K562 (cell line): ENCODE results near the gene RALGAPB. TPM values are rescaled to one million over a fixed set of nuclear protein-coding genes. Genes with fewer than 3 reads are reported as not detected.
A peak's percentile ranks its signal among the peaks of the same experiment; 100 is the strongest.

Experiments
- ARID1B ChIP-seq: fragments of 450-650 bp; IDR thresholded peaks from 2 replicates; pipeline ENCODE4 v1.6.1; 2016; ENCODE audit warnings: antibody characterized with exemption, mild to moderate bottlenecking, inconsistent platforms
- BCL6 ChIP-seq: fragments of 250-450 bp; sonication (Bioruptor Pico); IDR thresholded peaks from 2 replicates; pipeline ENCODE4 v1.4.0; 2020
- CHD4 ChIP-seq: fragments of 200-600 bp; sonication (generic); IDR thresholded peaks from 3 replicates; pipeline ENCODE4 v1.6.1; 2012; ENCODE audit warnings: low read depth, mild to moderate bottlenecking, mixed read lengths, low read length, inconsistent platforms; ENCODE audit not compliant: insufficient read depth, insufficient replicate concordance, poor library complexity, severe bottlenecking
- CREM ChIP-seq: IDR thresholded peaks from 2 replicates; pipeline ENCODE4 v1.6.1; 2014; ENCODE audit warnings: antibody characterized with exemption, low read depth
- ETV1 ChIP-seq: fragments of 450-650 bp; conservative IDR thresholded peaks from 2 replicates; pipeline ENCODE4 v1.6.1; 2016; ENCODE audit warnings: missing genetic modification characterization, control low read depth, low read depth, missing compliant biosample characterization
- ETV5 ChIP-seq: sonication (generic); formaldehyde crosslinking; IDR thresholded peaks from 2 replicates; pipeline ENCODE4 v1.4.0; 2020; ENCODE audit warnings: low read depth, mild to moderate bottlenecking, missing genetic modification reagents
- FOS ChIP-seq: IDR thresholded peaks from 3 replicates; pipeline ENCODE4 v1.6.1; 2011; ENCODE audit not compliant: insufficient read length; ENCODE audit errors: extremely low read depth
- MEIS2 ChIP-seq: fragments of 450-650 bp; IDR thresholded peaks from 2 replicates; pipeline ENCODE4 v1.6.1; 2014; ENCODE audit warnings: mild to moderate bottlenecking; ENCODE audit not compliant: partially characterized antibody
- NFIX ChIP-seq: fragments of 250-450 bp; sonication (Bioruptor Pico); IDR thresholded peaks from 2 replicates; pipeline ENCODE4 v1.4.0; 2020; ENCODE audit warnings: low read depth, mild to moderate bottlenecking, moderate library complexity
- PRPF4 ChIP-seq: fragments of 200-400 bp; formaldehyde crosslinking; IDR thresholded peaks from one replicate; pipeline ENCODE4 v1.6.1; 2017; ENCODE audit warnings: low read length, low read depth, mild to moderate bottlenecking; ENCODE audit not compliant: insufficient read depth, poor library complexity, severe bottlenecking
- TAF1 ChIP-seq: IDR thresholded peaks from 2 replicates; pipeline ENCODE4 v1.6.1; 2011; ENCODE audit warnings: mild to moderate bottlenecking, low read length, moderate library complexity; ENCODE audit not compliant: insufficient read depth, control insufficient read depth, severe bottlenecking; ENCODE audit errors: extremely low read depth
- TEAD4 ChIP-seq, 2 experiments: sonication (generic) in 1 of 2; formaldehyde crosslinking in 1 of 2; IDR thresholded peaks; 2 replicates each; pipeline versions ENCODE4 v1.6.1 to v1.8.0; 2012 to 2022; ENCODE audit warnings: borderline replicate concordance in 1 of 2, inconsistent platforms in 1 of 2, low read length in 1 of 2, mild to moderate bottlenecking in 1 of 2, missing genetic modification reagents in 1 of 2
- YY1 ChIP-seq, 3 experiments: IDR thresholded peaks; 2 replicates each; pipeline ENCODE4 v1.6.1; 2011; ENCODE audit warnings: low read length in 2 of 3, mild to moderate bottlenecking in 2 of 3, moderate library complexity in 2 of 3, borderline replicate concordance in 1 of 3, control low read depth in 1 of 3, low read depth in 1 of 3; ENCODE audit not compliant: insufficient read depth in 3 of 3, insufficient replicate concordance in 2 of 3, control insufficient read depth in 1 of 3, insufficient read length in 1 of 3; ENCODE audit errors: extremely low read depth in 1 of 3
- ZBTB7A ChIP-seq: IDR thresholded peaks from 2 replicates; pipeline ENCODE4 v1.6.1; 2011; ENCODE audit warnings: low read depth, mild to moderate bottlenecking, low read length, moderate library complexity, borderline replicate concordance; ENCODE audit not compliant: control insufficient read depth
- ZC3H4 ChIP-seq: sonication (generic); formaldehyde crosslinking; IDR thresholded peaks from 2 replicates; pipeline ENCODE4 v1.9.0; 2021; ENCODE audit warnings: missing genetic modification reagents, borderline replicate concordance
- ZEB2 ChIP-seq: fragments of 450-650 bp; IDR thresholded peaks from 2 replicates; pipeline ENCODE4 v1.6.1; 2016
- ZNF165 ChIP-seq: fragments of 250-450 bp; sonication (Bioruptor Pico); IDR thresholded peaks from 2 replicates; pipeline ENCODE4 v1.4.0; 2020; ENCODE audit warnings: borderline replicate concordance
- polyA plus RNA-seq, 8 experiments: library from polyadenylated mRNA; depleted of rRNA in 4 of 8; stranded (reverse) in 5 of 8; unstranded in 3 of 8; fragments of >200 nt; fragmentation: Nextera tagmentation in 2 of 8; fragmentation: Illumina TruSeq in 1 of 8; extraction: Ambion mirVana in 2 of 8; extraction: Trizol in 1 of 8; gene quantifications; 2 replicates each; pipeline versions ENCODE4 v1.2.1 to v1.2.3, GENCODE V29; 2011 to 2014; ENCODE audit warnings: inconsistent platforms in 1 of 8, missing spikeins in 1 of 8
- total RNA-seq, 7 experiments: library from RNA; depleted of rRNA in 6 of 7; stranded (reverse); fragments of >200 nt in 6 of 7; fragmentation: Illumina TruSeq in 2 of 7; extraction: Trizol in 2 of 7; gene quantifications; 2 replicates each; pipeline versions ENCODE4 v1.2.1 to v1.2.3, GENCODE V29; 2011 to 2021; ENCODE audit warnings: low replicate concordance in 1 of 7
- TF ChIP-seq, protein P1 (sequence below): sonication (generic); formaldehyde crosslinking; IDR thresholded peaks from 2 replicates; pipeline ENCODE4 v1.8.0; 2022; ENCODE audit warnings: missing genetic modification reagents, mild to moderate bottlenecking, borderline replicate concordance
- TF ChIP-seq, protein P2 (sequence below), 3 experiments: IDR thresholded peaks in 2 of 3; conservative IDR thresholded peaks in 1 of 3; 2 replicates each; pipeline ENCODE4 v1.5.1; 2011 to 2012; ENCODE audit warnings: low read length in 3 of 3, mild to moderate bottlenecking in 3 of 3, control low read depth in 2 of 3, improper control_type of control experiment in 1 of 3, inconsistent platforms in 1 of 3, low read depth in 1 of 3, mixed read lengths in 1 of 3, moderate library complexity in 1 of 3; ENCODE audit not compliant: insufficient read depth in 2 of 3

Gene RALGAPB
- total and polyA plus RNA-seq, 9 of the 15 experiments (the other 6 are each of a cell fraction or from before 2014, with no cell fraction given), result 4.3 to 25.6 (median 13.6) TPM

- peak in 1 of 3 experiments; percentile 4 for TF ChIP-seq YY1 (IDR thresholded peaks at IDR 0.05; ENCODE audit: borderline replicate concordance in 1 of 3, control insufficient read depth in 1 of 3, extremely low read depth in 1 of 3, insufficient read depth in 3 of 3, insufficient read length in 1 of 3, insufficient replicate concordance in 2 of 3, low read depth in 1 of 3, low read length in 2 of 3)
- TF ChIP-seq ETV5 (CRISPR knock-in tag), result peak; percentile 63; the same call in 1 of the 2 replicates
- TF ChIP-seq BCL6 (CRISPR knock-in tag), result no peak
- TF ChIP-seq, protein P1, sequence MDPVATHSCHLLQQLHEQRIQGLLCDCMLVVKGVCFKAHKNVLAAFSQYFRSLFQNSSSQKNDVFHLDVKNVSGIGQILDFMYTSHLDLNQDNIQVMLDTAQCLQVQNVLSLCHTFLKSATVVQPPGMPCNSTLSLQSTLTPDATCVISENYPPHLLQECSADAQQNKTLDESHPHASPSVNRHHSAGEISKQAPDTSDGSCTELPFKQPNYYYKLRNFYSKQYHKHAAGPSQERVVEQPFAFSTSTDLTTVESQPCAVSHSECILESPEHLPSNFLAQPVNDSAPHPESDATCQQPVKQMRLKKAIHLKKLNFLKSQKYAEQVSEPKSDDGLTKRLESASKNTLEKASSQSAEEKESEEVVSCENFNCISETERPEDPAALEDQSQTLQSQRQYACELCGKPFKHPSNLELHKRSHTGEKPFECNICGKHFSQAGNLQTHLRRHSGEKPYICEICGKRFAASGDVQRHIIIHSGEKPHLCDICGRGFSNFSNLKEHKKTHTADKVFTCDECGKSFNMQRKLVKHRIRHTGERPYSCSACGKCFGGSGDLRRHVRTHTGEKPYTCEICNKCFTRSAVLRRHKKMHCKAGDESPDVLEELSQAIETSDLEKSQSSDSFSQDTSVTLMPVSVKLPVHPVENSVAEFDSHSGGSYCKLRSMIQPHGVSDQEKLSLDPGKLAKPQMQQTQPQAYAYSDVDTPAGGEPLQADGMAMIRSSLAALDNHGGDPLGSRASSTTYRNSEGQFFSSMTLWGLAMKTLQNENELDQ, result no peak
- 0 out of 2 replicates have a peak, but pooled peaks have one; percentile 10 for TF ChIP-seq ZNF165 (CRISPR knock-in tag)
- TF ChIP-seq CREM, result peak; percentile 39; the same call in 1 of the 2 replicates
- TF ChIP-seq ZEB2, result 0 out of 2 replicates have a peak, but pooled peaks have one; percentile 37
- TF ChIP-seq ZBTB7A, result peak; percentile 76; the same call in 1 of the 2 replicates
- peak; percentile 46; the same call in 1 of the 2 replicates for TF ChIP-seq TEAD4 (IDR thresholded peaks at IDR 0.05; ENCODE audit: low read length)
- no peak for TF ChIP-seq TEAD4 (CRISPR knock-in tag; IDR thresholded peaks at IDR 0.05; ENCODE audit: borderline replicate concordance)
- TF ChIP-seq, protein P2, sequence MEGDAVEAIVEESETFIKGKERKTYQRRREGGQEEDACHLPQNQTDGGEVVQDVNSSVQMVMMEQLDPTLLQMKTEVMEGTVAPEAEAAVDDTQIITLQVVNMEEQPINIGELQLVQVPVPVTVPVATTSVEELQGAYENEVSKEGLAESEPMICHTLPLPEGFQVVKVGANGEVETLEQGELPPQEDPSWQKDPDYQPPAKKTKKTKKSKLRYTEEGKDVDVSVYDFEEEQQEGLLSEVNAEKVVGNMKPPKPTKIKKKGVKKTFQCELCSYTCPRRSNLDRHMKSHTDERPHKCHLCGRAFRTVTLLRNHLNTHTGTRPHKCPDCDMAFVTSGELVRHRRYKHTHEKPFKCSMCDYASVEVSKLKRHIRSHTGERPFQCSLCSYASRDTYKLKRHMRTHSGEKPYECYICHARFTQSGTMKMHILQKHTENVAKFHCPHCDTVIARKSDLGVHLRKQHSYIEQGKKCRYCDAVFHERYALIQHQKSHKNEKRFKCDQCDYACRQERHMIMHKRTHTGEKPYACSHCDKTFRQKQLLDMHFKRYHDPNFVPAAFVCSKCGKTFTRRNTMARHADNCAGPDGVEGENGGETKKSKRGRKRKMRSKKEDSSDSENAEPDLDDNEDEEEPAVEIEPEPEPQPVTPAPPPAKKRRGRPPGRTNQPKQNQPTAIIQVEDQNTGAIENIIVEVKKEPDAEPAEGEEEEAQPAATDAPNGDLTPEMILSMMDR (IDR thresholded peaks at IDR 0.05 in 2 of 3, conservative IDR thresholded peaks at IDR 0.05 in 1 of 3; ENCODE audit: insufficient read depth in 2 of 3, low read depth in 1 of 3, low read length in 3 of 3), result peak in 1 of 3 experiments; percentile 13; a peak in 1 of 6 replicates
- TF ChIP-seq ETV1 (tag), result peak; percentile 51; the same call in 1 of the 2 replicates
- no peak for TF ChIP-seq NFIX (CRISPR knock-in tag)
- peak; percentile 58; the same call in 1 of the 2 replicates for TF ChIP-seq ARID1B
- peak; percentile 29 for TF ChIP-seq TAF1
- no peak for TF ChIP-seq FOS
- TF ChIP-seq PRPF4, result no peak
- TF ChIP-seq ZC3H4, result no peak
- TF ChIP-seq CHD4, result no peak
- no peak for TF ChIP-seq MEIS2
Measured at GRCh38 chr20:38447931-38448675, 24.5 kb upstream of the RALGAPB start (continued).
